Ishikawa (cell line): Measurements from ENCODE around the gene FAM221A.
A peak's percentile ranks its signal among the peaks of the same experiment; 100 is the strongest.

Experiments used
- CEBPB ChIP-seq: IDR thresholded peaks from 2 replicates; pipeline ENCODE4 v1.6.1; 2012
- CREB1 ChIP-seq: IDR thresholded peaks from 2 replicates; pipeline ENCODE4 v1.6.1; 2012; ENCODE audit warnings: low read depth
- EGR1 ChIP-seq: IDR thresholded peaks from 2 replicates; pipeline ENCODE4 v1.6.1; 2012
- EP300 ChIP-seq: IDR thresholded peaks from 2 replicates; pipeline ENCODE4 v1.6.1; 2012; ENCODE audit warnings: borderline replicate concordance
- FOXM1 ChIP-seq: IDR thresholded peaks from 2 replicates; pipeline ENCODE4 v1.6.1; 2012; ENCODE audit warnings: low read depth, borderline replicate concordance
- NFIC ChIP-seq: IDR thresholded peaks from 2 replicates; pipeline ENCODE4 v1.6.1; 2012
- RAD21 ChIP-seq: IDR thresholded peaks from 2 replicates; pipeline ENCODE4 v1.6.1; 2012; ENCODE audit warnings: low read depth
- TAF1 ChIP-seq: IDR thresholded peaks from 2 replicates; pipeline ENCODE4 v1.6.1; 2012; ENCODE audit warnings: low read depth, mild to moderate bottlenecking
- TCF12 ChIP-seq: IDR thresholded peaks from 2 replicates; pipeline ENCODE4 v1.6.1; 2012; ENCODE audit warnings: low read depth
- TEAD4 ChIP-seq: IDR thresholded peaks from 2 replicates; pipeline ENCODE4 v1.6.1; 2012
- YY1 ChIP-seq: IDR thresholded peaks from 2 replicates; pipeline ENCODE4 v1.6.1; 2012; ENCODE audit warnings: low read depth
- ZBTB7A ChIP-seq: IDR thresholded peaks from 2 replicates; pipeline ENCODE4 v1.6.1; 2012; ENCODE audit warnings: low read depth
- TF ChIP-seq, protein P1 (sequence below): IDR thresholded peaks from 2 replicates; pipeline ENCODE4 v1.6.1; 2012; ENCODE audit warnings: low read depth, mild to moderate bottlenecking
- TF ChIP-seq, protein P2 (sequence below): IDR thresholded peaks from 2 replicates; pipeline ENCODE4 v1.6.1; 2012
- TF ChIP-seq, protein P3 (sequence below): IDR thresholded peaks from 2 replicates; pipeline ENCODE4 v1.6.1; 2012

FAM221A gene

DNA sequence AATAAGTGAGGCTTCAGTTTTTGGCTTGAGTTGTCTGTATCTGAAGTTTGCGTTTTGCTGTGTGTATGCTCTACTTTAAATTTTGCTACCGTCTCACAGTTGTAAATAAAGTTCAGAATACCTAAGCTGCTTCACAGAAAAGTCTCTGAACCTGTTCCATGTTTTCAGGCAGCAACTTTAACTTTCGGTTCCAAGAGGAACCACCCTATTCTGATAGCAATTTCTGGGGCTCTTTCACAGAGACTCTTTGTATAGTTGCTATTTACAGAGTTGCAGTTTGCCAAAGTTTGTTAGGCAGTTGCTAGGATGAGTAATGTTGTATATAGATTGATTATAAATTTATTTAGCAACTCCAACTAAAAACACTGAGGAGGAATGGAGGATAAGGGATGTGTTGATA is 5.7 kb downstream of the FAM221A start:
- TF ChIP-seq, protein P1, sequence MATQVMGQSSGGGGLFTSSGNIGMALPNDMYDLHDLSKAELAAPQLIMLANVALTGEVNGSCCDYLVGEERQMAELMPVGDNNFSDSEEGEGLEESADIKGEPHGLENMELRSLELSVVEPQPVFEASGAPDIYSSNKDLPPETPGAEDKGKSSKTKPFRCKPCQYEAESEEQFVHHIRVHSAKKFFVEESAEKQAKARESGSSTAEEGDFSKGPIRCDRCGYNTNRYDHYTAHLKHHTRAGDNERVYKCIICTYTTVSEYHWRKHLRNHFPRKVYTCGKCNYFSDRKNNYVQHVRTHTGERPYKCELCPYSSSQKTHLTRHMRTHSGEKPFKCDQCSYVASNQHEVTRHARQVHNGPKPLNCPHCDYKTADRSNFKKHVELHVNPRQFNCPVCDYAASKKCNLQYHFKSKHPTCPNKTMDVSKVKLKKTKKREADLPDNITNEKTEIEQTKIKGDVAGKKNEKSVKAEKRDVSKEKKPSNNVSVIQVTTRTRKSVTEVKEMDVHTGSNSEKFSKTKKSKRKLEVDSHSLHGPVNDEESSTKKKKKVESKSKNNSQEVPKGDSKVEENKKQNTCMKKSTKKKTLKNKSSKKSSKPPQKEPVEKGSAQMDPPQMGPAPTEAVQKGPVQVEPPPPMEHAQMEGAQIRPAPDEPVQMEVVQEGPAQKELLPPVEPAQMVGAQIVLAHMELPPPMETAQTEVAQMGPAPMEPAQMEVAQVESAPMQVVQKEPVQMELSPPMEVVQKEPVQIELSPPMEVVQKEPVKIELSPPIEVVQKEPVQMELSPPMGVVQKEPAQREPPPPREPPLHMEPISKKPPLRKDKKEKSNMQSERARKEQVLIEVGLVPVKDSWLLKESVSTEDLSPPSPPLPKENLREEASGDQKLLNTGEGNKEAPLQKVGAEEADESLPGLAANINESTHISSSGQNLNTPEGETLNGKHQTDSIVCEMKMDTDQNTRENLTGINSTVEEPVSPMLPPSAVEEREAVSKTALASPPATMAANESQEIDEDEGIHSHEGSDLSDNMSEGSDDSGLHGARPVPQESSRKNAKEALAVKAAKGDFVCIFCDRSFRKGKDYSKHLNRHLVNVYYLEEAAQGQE: no peak
- TF ChIP-seq, protein P2, sequence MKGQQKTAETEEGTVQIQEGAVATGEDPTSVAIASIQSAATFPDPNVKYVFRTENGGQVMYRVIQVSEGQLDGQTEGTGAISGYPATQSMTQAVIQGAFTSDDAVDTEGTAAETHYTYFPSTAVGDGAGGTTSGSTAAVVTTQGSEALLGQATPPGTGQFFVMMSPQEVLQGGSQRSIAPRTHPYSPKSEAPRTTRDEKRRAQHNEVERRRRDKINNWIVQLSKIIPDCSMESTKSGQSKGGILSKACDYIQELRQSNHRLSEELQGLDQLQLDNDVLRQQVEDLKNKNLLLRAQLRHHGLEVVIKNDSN: no peak
- TF ChIP-seq CEBPB (no peak), CREB1 (no peak), EP300 (no peak), ZBTB7A (no peak), RAD21 (no peak), TAF1 (no peak)
- TF ChIP-seq, protein P3, sequence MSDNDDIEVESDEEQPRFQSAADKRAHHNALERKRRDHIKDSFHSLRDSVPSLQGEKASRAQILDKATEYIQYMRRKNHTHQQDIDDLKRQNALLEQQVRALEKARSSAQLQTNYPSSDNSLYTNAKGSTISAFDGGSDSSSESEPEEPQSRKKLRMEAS: no peak

DNA sequence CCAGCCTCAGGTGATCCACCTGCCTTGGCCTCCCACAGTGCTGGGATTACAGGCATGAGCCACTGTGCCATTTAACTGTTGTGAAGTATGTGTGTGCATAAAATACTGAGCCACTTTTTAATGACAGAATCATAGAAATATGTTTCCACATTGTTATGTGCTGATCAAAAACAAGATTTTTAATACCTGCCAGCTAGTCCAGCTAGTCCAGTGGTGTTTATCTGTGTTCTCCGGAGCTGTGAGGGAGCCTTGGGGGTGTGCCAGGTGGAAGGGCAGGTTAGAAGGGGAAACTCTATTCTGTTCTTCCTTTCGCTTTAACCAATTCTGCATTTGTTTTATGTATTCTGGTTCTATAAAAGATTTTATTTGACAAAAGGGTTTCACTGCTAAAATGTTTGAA is 7.0 kb downstream of the FAM221A start:
- TF ChIP-seq TEAD4: peak; percentile 18; the same call in 1 of the 2 replicates
- no peak for TF ChIP-seq EGR1

DNA sequence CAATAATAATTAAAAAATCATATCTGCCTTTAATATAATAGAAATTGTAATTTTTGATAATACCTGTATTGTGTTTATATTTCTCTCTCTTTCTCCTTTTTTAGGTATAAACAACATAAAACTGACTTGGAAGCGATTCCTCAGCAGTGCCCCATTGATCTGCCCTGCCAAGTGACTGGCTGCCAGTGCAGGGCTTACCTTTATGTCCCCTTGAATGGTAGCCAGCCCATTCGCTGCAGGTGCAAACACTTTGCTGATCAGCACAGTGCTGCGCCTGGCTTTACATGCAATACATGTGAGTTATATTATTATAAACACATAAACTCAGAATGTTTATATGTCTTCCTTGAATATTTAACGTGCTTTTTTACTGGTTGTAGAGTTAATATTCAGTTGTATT is 9.2 kb downstream of the FAM221A start:
- TF ChIP-seq EP300 (no peak), FOXM1 (no peak), TCF12 (no peak), NFIC (no peak), TEAD4 (no peak), YY1 (no peak), TAF1 (no peak), EGR1 (no peak), RAD21 (no peak), CEBPB (no peak), CREB1 (no peak), ZBTB7A (no peak)
- TF ChIP-seq, protein P2: no peak
- TF ChIP-seq, protein P3: no peak
- TF ChIP-seq, protein P1: no peak

DNA sequence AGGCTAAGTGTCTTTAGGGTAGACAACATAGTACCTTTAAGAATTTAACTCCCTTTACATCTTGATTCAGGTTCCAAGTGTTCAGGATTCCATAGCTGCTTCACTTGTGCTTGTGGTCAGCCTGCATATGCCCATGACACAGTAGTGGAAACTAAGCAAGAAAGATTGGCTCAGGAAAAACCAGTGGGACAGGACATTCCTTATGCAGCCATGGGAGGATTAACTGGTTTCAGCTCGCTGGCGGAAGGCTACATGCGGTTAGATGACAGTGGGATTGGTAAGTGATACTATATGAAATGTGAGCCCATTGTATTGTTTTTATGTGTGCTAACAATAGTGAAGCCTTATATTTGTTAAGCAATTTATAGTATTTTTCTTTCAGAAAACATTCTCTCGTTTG is 11.3 kb downstream of the FAM221A start:
- peak; percentile 11; the same call in 1 of the 2 replicates for TF ChIP-seq RAD21
- TF ChIP-seq FOXM1: 0 out of 2 replicates have a peak, but pooled peaks have one; percentile 36
- TF ChIP-seq, protein P3: 0 out of 2 replicates have a peak, but pooled peaks have one; percentile 29
- peak; percentile 74 for TF ChIP-seq TEAD4
- TF ChIP-seq EGR1: no peak
- TF ChIP-seq CEBPB: no peak
- TF ChIP-seq NFIC: peak; percentile 46
- TF ChIP-seq CREB1: no peak
- TF ChIP-seq, protein P1: no peak
- peak; percentile 77; the same call in 1 of the 2 replicates for TF ChIP-seq EP300
- no peak for TF ChIP-seq TAF1
- TF ChIP-seq YY1: peak; percentile 58; the same call in 1 of the 2 replicates
- peak; percentile 64 for TF ChIP-seq TCF12

DNA sequence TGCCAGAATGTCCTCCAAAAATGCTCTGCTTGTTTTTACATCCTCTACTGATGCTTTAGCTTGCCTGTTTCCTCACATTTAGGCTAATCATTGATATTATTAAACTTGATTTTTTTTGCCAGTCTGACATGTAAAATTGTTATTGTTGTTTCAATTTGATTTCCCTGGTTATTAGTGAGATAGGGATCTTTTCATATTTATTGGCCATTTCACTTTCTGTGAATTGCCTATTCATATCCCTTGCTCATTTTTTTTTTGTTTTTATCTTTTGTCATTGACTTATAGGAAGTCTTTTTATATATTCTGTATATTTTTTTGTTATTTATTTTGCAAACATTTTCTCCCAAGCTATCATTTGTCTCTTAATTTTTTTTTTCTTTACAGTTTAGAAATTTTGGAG is 13.2 kb downstream of the FAM221A start:
- TF ChIP-seq NFIC: no peak
